ENCODE results near the gene NRBF2. TPM values are rescaled to one million over a fixed set of nuclear protein-coding genes. Genes with fewer than 3 reads are reported as not detected.

The NRBF2 gene
- polyA plus RNA-seq, 3 donors: 13.6 to 38.1 (median 17.9) TPM

DNA sequence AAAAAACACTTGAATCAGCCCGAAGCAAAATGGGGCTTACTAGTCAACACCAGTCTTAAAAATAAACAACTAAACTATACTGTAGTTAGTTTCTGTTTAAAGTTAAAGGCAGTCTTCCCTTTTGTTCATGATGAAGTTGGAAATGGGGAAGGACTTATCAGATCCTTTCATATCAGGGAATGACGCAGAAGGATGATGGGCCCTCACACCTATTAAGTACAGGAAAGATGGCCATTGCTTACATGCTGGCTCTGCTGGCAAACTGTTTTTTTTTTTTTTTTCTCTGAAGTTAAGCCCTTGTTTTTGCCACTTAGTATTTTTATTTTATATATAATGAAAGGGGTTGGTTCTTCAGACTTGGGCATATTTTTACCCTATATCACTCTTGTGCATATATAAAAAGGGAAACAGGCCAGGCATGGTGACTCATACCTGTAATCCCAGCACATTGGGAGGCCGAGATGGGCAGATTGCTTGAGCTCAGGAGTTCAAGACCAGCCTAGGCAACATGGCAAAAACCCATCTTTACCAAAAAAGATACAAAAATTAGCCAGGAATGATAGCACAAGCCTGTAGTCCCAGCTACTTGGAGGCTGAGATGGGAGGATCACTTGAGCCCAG lies 16.6 kb upstream of the NRBF2 start:
- no peak overlapping the region for H3K27ac ChIP-seq (ENCODE audit: low read depth in 1 of 2, low read length in 2 of 2)
- H3K9me3 Mint-ChIP-seq: no peaks in the 10 kb centered on the region
- no peak overlapping the region for H2AFZ ChIP-seq (ENCODE audit: insufficient read depth, low read depth, low read length, poor library complexity, severe bottlenecking)
- H3K4me1 ChIP-seq (ENCODE audit: control insufficient read depth in 1 of 2, insufficient read depth in 2 of 2, low read length in 2 of 2): peaks cover 9 to 12% of the 10 kb centered on the region in 2 donors
- no peak overlapping the region for H3K9ac ChIP-seq (ENCODE audit: insufficient read depth, low read length, poor library complexity, severe bottlenecking)
- H3K27ac Mint-ChIP-seq: no peak overlapping the region
- H3K4me3 ChIP-seq (replicated peaks in 1 of 3; ENCODE audit: low read depth in 2 of 3, low read length in 3 of 3): no peak overlapping the region
- no peak overlapping the region for H3K4me3 Mint-ChIP-seq
- peaks cover 2 to 7% (median 2%) of the 10 kb centered on the region in 3 donors for H3K27me3 Mint-ChIP-seq (ENCODE audit: low read depth in 3 of 3)
- H3K27me3 ChIP-seq (ENCODE audit: control insufficient read depth in 2 of 2, insufficient read depth in 2 of 2, low read length in 2 of 2): no peaks in the 10 kb centered on the region
- no peaks in the 10 kb centered on the region for H3K36me3 Mint-ChIP-seq
- H3K36me3 ChIP-seq (replicated peaks in 1 of 2; ENCODE audit: control insufficient read depth in 1 of 2, insufficient read depth in 2 of 2, low read length in 2 of 2): no peaks in the 10 kb centered on the region
- TF ChIP-seq, protein P1, sequence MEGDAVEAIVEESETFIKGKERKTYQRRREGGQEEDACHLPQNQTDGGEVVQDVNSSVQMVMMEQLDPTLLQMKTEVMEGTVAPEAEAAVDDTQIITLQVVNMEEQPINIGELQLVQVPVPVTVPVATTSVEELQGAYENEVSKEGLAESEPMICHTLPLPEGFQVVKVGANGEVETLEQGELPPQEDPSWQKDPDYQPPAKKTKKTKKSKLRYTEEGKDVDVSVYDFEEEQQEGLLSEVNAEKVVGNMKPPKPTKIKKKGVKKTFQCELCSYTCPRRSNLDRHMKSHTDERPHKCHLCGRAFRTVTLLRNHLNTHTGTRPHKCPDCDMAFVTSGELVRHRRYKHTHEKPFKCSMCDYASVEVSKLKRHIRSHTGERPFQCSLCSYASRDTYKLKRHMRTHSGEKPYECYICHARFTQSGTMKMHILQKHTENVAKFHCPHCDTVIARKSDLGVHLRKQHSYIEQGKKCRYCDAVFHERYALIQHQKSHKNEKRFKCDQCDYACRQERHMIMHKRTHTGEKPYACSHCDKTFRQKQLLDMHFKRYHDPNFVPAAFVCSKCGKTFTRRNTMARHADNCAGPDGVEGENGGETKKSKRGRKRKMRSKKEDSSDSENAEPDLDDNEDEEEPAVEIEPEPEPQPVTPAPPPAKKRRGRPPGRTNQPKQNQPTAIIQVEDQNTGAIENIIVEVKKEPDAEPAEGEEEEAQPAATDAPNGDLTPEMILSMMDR (IDR thresholded peaks at IDR 0.05): no peak
- intact Hi-C loops (cut with micrococcal nuclease): no loop called here
- DNase-seq: no peak
- H3K79me2 ChIP-seq (ENCODE audit: insufficient read depth, low read length): no peaks in the 10 kb centered on the region
- WGBS (ENCODE audit: insufficient coverage): no CpG with 5 or more reads among the region's 3 CpGs
- peaks cover 13% of the 10 kb centered on the region for H3K4me1 Mint-ChIP-seq
- H4K20me1 ChIP-seq (ENCODE audit: insufficient read depth, low read length): no peaks in the 10 kb centered on the region
- H3K9me3 ChIP-seq (replicated peaks in 1 of 2; ENCODE audit: control insufficient read depth in 1 of 2, insufficient read depth in 1 of 2, low read length in 2 of 2): no peaks in the 10 kb centered on the region
- no peak overlapping the region for H3K4me2 ChIP-seq (replicated peaks; ENCODE audit: extremely low read depth, low read length, poor library complexity, severe bottlenecking)

DNA sequence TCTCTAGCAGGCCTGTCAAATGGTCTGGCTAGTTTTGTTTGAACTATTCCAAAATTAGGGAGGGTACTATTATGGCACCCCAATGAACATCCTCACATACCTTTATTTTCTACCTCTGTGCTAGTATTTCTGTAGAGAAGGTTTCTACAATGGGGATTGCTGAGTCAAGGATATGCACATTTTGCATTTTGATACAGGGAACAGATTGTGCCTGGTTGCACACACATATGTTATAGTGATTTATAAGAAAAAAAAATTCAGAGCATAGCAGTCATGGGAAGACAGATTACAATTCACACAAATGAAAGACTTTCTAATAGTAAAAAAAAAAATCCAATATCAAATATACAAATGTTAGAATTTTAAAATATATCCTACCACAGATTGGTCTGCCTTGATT lies 14.1 kb upstream of the NRBF2 start:
- H3K4me2 ChIP-seq (replicated peaks; ENCODE audit: extremely low read depth, low read length, poor library complexity, severe bottlenecking): no peak overlapping the region
- H3K36me3 ChIP-seq (replicated peaks in 1 of 2; ENCODE audit: control insufficient read depth in 1 of 2, insufficient read depth in 2 of 2, low read length in 2 of 2): no peaks in the 10 kb centered on the region
- peaks cover 4 to 6% of the 10 kb centered on the region in 2 donors for H3K4me1 ChIP-seq (ENCODE audit: control insufficient read depth in 1 of 2, insufficient read depth in 2 of 2, low read length in 2 of 2)
- intact Hi-C loops (cut with micrococcal nuclease): no loop called here
- H3K9ac ChIP-seq (ENCODE audit: insufficient read depth, low read length, poor library complexity, severe bottlenecking): no peak overlapping the region
- H3K9me3 Mint-ChIP-seq: no peaks in the 10 kb centered on the region
- H2AFZ ChIP-seq (ENCODE audit: insufficient read depth, low read depth, low read length, poor library complexity, severe bottlenecking): no peak overlapping the region
- H3K4me3 Mint-ChIP-seq: no peak overlapping the region
- TF ChIP-seq, protein P1 (IDR thresholded peaks at IDR 0.05): no peak
- no peak overlapping the region for H3K27ac Mint-ChIP-seq
- H3K27me3 ChIP-seq (ENCODE audit: control insufficient read depth in 2 of 2, insufficient read depth in 2 of 2, low read length in 2 of 2): no peaks in the 10 kb centered on the region
- H3K4me3 ChIP-seq (replicated peaks in 1 of 3; ENCODE audit: low read depth in 2 of 3, low read length in 3 of 3): no peak overlapping the region
- no peaks in the 10 kb centered on the region for H3K9me3 ChIP-seq (replicated peaks in 1 of 2; ENCODE audit: control insufficient read depth in 1 of 2, insufficient read depth in 1 of 2, low read length in 2 of 2)
- H4K20me1 ChIP-seq (ENCODE audit: insufficient read depth, low read length): no peaks in the 10 kb centered on the region
- H3K27me3 Mint-ChIP-seq (ENCODE audit: low read depth in 3 of 3): peaks cover 2 to 10% (median 2%) of the 10 kb centered on the region in 3 donors
- no peaks in the 10 kb centered on the region for H3K36me3 Mint-ChIP-seq
- H3K27ac ChIP-seq (ENCODE audit: low read depth in 1 of 2, low read length in 2 of 2): no peak overlapping the region
- H3K4me1 Mint-ChIP-seq: peaks cover 6% of the 10 kb centered on the region
- no peaks in the 10 kb centered on the region for H3K79me2 ChIP-seq (ENCODE audit: insufficient read depth, low read length)
- DNase-seq: no peak

All from CD14-positive monocyte (primary cell).